ENCODE results near the gene GRPEL1.

- no peak for TF ChIP-seq CTCF (IDR thresholded peaks at IDR 0.05)
- no peak for TF ChIP-seq POLR2AphosphoS5 (IDR thresholded peaks at IDR 0.05; ENCODE audit: low read depth, low read length)
- no peak for TF ChIP-seq TCF7L2 (IDR thresholded peaks at IDR 0.05; ENCODE audit: low read depth, low read length)
- TF ChIP-seq REST (IDR thresholded peaks at IDR 0.05; ENCODE audit: insufficient read depth in 1 of 2, low read depth in 2 of 2, low read length in 1 of 2) = no peak
These were observed 26.6 kb downstream of the GRPEL1 start for GRCh38 chr4:7041246-7041645.
